ENCODE results near the gene ACP2.

ACP2 gene

GRCh38 chr11:47268448-47269001 is 19.9 kb upstream of the ACP2 start:
- no peak for DNase-seq

DNA sequence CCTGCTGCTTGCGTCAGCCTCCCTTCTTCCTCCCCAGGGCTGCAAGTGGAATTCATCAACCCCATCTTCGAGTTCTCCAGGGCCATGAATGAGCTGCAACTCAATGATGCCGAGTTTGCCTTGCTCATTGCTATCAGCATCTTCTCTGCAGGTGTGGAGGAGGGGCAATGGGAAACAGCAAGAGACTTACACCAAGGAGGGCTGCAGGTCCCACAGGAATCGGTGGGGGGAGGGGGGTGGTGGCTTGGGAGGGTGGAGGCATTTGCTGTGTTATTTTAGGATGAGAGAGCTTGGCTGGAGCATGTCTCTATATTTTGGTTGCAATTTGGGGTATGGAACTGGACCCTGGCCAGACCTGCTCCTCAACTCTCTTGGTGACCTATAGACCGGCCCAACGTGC is 19.3 kb upstream of the ACP2 start:
- no peak for DNase-seq

GRCh38 chr11:47264521-47264920 is 15.9 kb upstream of the ACP2 start:
- no peak for DNase-seq

DNA sequence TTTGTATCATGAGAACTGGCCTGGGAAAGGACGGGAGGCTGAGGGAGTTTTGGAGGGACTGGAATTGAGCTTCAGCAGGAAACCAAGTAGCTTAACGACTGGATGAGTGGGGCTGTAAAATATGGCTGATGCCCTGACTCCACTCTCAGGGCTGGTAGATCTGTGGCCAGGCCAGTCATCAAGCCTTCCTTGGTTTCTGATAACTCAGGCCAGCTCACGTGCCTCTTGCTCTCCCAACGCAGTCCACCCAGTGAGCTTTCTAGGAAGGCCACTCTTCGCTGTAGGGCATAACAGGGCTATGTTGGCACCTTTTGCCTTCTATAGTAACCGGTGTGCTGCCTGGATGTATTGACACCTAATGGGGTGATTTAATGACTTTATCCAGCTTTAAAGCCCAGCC is 15.5 kb upstream of the ACP2 start:
- no peak for DNase-seq

- no peak for DNase-seq
These were observed 12.7 kb upstream of the ACP2 start for GRCh38 chr11:47261291-47261800.

DNA sequence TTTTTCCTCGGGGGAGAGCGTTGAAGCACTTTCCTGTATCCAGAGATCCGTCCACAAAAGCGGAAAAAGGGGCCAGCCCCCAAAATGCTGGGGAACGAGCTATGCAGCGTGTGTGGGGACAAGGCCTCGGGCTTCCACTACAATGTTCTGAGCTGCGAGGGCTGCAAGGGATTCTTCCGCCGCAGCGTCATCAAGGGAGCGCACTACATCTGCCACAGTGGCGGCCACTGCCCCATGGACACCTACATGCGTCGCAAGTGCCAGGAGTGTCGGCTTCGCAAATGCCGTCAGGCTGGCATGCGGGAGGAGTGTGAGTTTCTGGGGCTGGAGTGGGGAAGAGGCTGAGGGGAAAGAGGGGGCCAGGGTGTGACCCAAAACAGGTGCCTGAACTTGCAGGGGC is 11.8 kb upstream of the ACP2 start:
- no peak for DNase-seq

DNA sequence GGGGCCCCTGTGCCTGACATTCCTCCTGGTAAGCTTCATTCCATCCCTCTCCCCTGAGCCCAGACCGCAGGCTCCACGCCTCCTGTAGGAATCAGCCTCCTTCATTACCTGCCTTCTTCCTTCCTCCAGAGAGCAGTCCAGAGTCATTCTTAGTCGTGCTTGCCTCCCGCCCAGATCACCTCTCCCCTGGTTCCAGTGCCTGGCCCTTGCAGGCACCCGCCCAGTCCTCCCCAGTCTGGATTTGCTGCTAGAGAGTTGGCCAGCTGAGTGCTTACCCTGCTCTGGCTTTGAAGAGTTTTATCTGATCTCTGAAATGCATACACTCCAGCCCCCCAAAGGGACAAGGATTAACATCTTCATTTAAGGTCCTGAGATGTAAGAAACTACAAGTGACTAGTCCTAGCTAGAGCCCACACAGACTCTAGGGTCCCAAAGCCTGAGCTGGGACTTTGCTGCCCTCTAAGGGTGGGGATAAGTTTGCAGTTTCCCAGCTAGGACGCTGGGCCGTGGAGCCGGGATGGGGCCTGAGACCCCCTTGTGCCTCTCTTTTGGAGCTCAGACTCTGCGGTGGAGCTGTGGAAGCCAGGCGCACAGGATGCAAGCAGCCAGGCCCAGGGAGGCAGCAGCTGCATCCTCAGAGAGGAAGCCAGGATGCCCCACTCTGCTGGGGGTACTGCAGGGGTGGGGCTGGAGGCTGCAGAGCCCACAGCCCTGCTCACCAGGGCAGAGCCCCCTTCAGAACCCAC is 10.8 kb upstream of the ACP2 start:
- no peak for DNase-seq

DNA sequence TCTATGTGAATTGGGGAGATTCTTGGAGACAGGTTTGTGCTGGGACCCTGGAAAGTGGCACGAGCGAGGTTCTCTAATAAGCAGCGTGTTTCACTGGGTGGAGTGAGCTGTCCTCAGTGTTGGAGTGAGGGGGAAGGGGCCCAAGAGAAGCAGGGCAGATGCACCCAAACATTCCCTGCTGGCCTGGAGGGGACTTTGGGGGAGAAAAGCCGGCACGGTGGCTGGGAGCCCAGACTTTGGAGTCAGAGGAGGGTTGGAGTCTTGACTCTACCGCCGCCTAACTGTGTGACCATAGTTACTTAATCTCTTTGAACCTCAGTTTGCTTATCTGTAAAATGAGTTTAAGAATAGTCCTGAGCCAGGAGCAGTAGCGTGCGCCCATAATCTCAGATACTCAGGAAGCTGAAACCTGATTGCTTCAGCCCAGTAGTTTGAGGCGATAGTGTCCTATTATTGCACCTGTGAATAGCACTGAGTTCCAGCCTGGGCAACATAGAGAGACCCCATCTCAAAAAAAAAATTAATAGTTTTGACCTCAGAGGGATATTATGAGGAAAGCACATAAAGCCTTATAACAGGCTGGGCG is 9.8 kb upstream of the ACP2 start:
- no peak for DNase-seq

GRCh38 chr11:47257517-47258316 is 9.1 kb upstream of the ACP2 start, which contains the start of gene NR1H3:
Gene NR1H3, plus strand, starts transcription at chr11:47257996. Its CDS starts 1,221 bp downstream, at chr11:47259217.
- DNase-seq = no peak

- no peak for DNase-seq
These were observed 8.5 kb upstream of the ACP2 start for GRCh38 chr11:47257177-47257516.

GRCh38 chr11:47256374-47256773 is 7.8 kb upstream of the ACP2 start:
- DNase-seq = no peak

DNA sequence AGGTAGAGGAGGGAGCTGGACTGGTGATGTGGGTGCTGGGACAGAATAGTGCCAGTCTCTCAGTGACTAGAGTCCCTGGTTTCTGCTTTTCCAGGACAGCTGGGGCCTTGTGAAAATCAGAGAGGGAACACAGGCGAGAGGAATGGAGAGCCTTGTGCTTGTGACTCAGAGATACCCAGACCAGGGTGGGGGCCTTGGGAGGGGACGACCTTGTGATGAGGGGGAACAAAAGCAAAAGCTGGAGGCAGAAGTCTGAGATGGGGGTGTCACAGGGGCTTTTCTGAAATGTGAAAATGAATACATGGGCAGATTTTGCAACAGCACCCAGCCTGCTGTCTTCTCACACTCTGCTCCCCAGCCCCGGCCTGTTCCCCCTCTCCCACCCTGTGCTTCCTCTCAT is 5.8 kb upstream of the ACP2 start:
- DNase-seq = no peak

GRCh38 chr11:47253660-47254059 is 5.0 kb upstream of the ACP2 start:
- no peak for DNase-seq

DNA sequence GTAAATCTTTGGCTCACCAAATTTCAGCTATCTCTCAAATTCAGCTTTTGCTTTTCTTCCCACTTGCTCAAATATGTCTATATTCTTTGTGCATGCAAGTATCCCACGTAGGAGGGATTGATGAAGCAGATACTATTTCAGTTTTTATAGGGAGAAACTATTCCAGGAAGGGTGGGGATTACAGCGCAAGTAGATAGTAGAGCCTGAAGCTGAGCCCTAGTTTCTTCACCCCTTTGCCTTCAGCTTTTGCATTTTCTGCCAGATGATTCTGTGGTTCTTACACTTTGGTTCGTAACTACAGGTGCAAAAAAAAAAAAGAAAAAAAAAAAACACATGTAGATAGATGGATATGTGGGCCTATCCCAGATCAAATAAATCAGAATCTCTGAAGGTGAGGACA is 3.1 kb upstream of the ACP2 start:
- no peak for DNase-seq

DNA sequence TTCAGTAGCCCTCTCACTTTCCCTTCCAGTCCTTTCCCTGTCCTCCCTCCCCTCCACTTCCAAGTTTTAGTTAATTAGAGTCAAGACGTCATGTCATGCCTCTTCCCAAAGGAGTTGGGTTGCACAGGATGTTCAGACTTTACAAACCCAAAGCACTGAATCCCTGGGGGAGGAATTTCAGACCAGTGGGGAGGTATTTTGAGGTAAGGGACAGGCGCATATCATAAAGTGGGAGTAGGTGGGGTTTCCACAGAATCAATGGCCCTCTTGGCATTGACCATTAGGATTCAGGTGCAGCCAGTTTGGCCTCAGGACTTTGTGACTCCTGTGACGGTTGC is 733 bp upstream of the ACP2 start:
- DNase-seq = no peak

DNA sequence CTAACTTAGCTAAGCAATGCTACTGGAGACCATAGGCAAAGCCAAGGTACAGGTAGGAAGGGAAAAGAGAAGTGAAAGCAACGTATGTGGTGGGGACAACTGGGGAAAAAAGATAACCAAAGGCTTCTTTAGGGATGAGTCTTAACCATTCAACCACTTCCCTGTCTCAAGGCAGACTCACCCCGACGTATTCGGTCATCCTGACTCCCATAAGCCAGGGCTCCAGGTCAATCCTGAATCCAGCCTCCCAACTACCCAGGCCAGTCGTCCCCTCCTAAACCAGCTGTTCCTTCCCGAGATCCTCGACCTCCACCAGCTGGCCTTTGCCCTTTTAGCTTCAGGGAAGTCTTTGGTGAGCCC is 330 bp downstream of the ACP2 start:
- no peak for DNase-seq

DNA sequence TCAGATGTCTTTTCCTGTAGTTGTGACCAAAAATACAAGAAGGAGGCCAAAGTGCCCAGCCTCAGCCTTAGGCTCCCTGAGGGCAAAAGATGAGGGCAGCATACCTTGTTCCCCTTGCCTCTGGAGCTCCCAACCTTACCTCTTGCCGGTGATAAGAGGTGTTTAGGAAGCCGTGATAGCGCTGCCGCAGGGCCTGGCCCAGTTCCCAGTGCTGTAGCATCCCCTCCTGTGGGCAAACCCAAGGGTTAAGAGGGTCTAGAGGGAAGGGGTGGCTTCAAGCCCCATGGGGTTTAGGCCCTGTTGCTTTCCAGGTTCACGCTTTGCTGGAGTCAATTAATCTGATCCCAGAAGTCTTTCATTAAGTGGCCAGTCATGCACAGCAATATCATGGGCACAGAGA is 1.1 kb downstream of the ACP2 start:
- DNase-seq = no peak

DNA sequence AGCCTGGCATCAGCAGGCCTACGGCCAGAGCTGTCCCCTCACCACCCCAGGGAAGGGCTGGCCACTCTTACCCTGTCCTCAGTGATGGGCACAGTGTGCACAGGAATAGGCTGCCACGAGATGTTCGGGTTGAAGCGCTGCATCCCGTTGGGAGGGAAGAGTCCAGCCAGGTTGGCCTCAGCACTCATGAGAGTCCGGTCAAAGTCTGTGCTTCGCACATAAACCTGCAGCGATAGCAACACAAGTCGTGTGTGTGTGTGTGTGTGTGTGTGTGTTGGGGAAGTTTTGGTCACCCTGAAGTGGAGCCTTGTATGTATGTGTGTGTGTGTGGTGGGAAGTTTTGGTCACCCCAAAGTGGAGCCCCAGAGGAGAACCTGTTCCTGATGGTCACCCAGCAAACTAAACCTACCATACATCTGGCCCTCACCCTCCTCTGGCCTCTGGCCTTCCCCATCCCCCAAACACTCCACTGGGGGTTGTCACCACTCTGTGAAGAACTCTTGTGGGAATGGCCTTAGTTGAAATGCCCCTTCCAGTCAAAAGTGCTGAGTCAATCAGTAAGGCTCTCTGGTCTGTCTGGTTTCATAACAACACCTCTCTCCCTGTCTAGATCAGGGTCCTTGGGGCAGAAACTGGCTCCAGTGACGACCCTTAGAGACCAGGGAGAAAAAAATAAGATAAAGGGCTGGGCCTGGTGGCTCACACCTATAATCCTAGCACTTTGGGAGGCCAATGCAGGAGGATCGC is 2.8 kb downstream of the ACP2 start:
- no peak for DNase-seq

GRCh38 chr11:47244448-47245350 is 3.9 kb downstream of the ACP2 start:
- no peak for DNase-seq

GRCh38 chr11:47243454-47243853 is 5.2 kb downstream of the ACP2 start:
- no peak for DNase-seq

GRCh38 chr11:47242596-47243192 is 5.9 kb downstream of the ACP2 start:
- DNase-seq = no peak

Measured in NCI-H510A (cell line).